ENCODE data around the gene GADD45GIP1.

Gene GADD45GIP1

GRCh38 chr19:12907166-12907565 lies 49.9 kb downstream of the GADD45GIP1 start:
- ATAC-seq (no peak), DNase-seq (no peak)

All from stimulated activated naive CD8-positive, alpha-beta T cell treated with anti-CD3 and anti-CD28 coated beads, Interleukin-15, Interleukin-2, amounts not matched to agents 100 U/mL and 50 U/mL, for 24 hours (primary cell).